Measurements from ENCODE around the gene MAGEF1.

DNA sequence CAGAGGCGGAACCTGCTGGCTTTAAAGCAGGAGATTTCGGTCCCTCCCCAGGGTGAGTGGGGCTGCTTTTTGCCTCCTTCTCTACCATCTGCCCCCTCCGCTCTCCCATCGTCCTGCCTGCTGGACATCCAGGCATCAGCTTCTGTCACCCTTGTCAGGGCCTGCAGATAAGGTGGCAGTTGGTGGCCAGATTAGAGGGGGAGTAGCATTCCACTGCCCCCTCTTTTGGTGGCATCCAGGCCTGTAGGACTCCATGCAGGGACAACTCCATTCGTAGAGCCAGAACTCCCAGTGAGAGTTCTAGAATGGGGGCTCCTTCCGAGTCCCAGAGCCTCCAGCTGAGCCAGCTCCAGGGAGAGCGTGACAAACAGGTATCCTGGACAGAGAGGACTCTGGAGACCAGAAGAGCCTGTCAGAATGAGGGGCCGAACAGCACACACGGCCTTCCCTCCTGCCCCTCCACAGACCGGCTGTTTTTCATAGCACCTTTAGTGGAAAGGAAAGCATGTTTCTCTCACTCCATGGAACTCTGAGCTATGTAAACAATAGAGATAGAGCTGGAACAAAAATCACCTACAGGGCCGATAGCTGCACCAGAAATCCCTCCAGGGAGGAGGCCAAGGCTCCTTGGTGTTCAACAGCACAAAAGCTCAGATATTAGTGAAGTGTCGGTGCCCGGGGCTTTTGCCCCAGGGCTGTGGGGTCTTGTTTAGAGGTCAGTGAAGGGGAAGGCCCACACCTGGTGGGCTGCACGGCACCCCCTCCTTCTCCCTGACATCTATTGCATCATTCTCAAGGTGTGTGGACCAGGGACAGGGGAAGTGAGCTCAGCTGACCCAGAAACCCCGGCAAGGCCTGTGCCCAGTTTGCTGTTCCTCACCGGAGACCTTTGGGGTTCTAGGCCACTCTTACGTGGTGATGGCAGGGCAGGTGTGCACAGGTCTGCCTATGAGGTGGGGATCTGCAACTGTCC lies 34.2 kb downstream of the MAGEF1 start:
- no peak for TF ChIP-seq POLR2A (IDR thresholded peaks at IDR 0.05)
- TF ChIP-seq, protein P1, sequence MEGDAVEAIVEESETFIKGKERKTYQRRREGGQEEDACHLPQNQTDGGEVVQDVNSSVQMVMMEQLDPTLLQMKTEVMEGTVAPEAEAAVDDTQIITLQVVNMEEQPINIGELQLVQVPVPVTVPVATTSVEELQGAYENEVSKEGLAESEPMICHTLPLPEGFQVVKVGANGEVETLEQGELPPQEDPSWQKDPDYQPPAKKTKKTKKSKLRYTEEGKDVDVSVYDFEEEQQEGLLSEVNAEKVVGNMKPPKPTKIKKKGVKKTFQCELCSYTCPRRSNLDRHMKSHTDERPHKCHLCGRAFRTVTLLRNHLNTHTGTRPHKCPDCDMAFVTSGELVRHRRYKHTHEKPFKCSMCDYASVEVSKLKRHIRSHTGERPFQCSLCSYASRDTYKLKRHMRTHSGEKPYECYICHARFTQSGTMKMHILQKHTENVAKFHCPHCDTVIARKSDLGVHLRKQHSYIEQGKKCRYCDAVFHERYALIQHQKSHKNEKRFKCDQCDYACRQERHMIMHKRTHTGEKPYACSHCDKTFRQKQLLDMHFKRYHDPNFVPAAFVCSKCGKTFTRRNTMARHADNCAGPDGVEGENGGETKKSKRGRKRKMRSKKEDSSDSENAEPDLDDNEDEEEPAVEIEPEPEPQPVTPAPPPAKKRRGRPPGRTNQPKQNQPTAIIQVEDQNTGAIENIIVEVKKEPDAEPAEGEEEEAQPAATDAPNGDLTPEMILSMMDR (IDR thresholded peaks at IDR 0.05), result no peak

Measured in Peyer's patch (tissue), 4 donors.